PC-9 (cell line): ENCODE measurements around the gene ARL8B. TPM values are rescaled to one million over a fixed set of nuclear protein-coding genes. Genes with fewer than 3 reads are reported as not detected.
"Not testable (repeated sequence)": the region's sequence is repeated elsewhere in the genome, so short reads cannot be mapped to it uniquely, and the experiment has no call there.

Source experiments
- BruUV-seq: library from RNA; stranded (reverse); fragments of 400-500 nt; replicated peaks from 2 replicates; lab custom pipeline; 2021; lab: Mats Ljungman, UMichigan
- CTCF ChIA-PET: fragments of 300-600 bp; sonication (Branson Sonifier 250); formaldehyde crosslinking; loops from one replicate; lab custom pipeline; 2022; ENCODE audit warnings: antibody characterized with exemption; lab: Charles Lee
- POLR2A ChIA-PET: fragments of 300-600 bp; sonication (Branson Sonifier 250); formaldehyde crosslinking; loops from one replicate; lab custom pipeline; 2022; ENCODE audit warnings: antibody characterized with exemption; ENCODE audit not compliant: unreplicated experiment; lab: Charles Lee
- DNase-seq, 2 experiments: peaks; one replicate each; pipeline versions ENCODE4 v3.0.0 to v3.0.0-alpha.2; 2015 to 2022; ENCODE audit warnings: mixed read lengths in 1 of 2
- H2AFZ ChIP-seq: fragments of 200-600 bp; sonication (generic); 2 replicates; pipeline ENCODE4 v1.8.1; 2017; ENCODE audit warnings: antibody characterized with exemption
- H3F3A ChIP-seq: fragments of 200-600 bp; sonication (generic); 2 replicates; pipeline ENCODE4 v1.8.1; 2017; ENCODE audit warnings: antibody characterized with exemption, mild to moderate bottlenecking, low read depth; ENCODE audit not compliant: insufficient read depth
- H3K27ac ChIP-seq: fragments of 200-600 bp; sonication (generic); 2 replicates; pipeline ENCODE4 v1.6.1; 2016; ENCODE audit warnings: mixed run types
- H3K27me3 ChIP-seq: fragments of 200-600 bp; sonication (generic); 2 replicates; pipeline ENCODE4 v1.6.1; 2016; ENCODE audit warnings: low read depth, mixed run types; ENCODE audit not compliant: insufficient read depth
- H3K36me3 ChIP-seq: fragments of 200-600 bp; sonication (generic); 2 replicates; pipeline ENCODE4 v1.6.1; 2016; ENCODE audit warnings: low read depth, mixed run types
- H3K4me1 ChIP-seq: fragments of 200-600 bp; sonication (generic); replicated peaks from 2 replicates; pipeline ENCODE4 v1.6.1; 2016; ENCODE audit warnings: mixed run types; ENCODE audit not compliant: insufficient read depth
- H3K4me2 ChIP-seq: fragments of 200-600 bp; sonication (generic); 2 replicates; pipeline ENCODE4 v1.6.1; 2017; ENCODE audit warnings: mixed run types
- H3K4me3 ChIP-seq: fragments of 200-600 bp; sonication (generic); 2 replicates; pipeline ENCODE4 v1.6.1; 2016; ENCODE audit warnings: mixed run types
- H3K79me2 ChIP-seq: fragments of 200-600 bp; sonication (generic); 2 replicates; pipeline ENCODE4 v1.6.1; 2017; ENCODE audit warnings: low read depth, mixed run types
- H3K9me2 ChIP-seq: fragments of 200-600 bp; sonication (generic); 2 replicates; pipeline ENCODE4 v1.8.1; 2017; ENCODE audit warnings: mild to moderate bottlenecking; ENCODE audit not compliant: insufficient read depth
- H3K9me3 ChIP-seq: fragments of 200-600 bp; sonication (generic); 2 replicates; pipeline ENCODE4 v1.8.1; 2016; ENCODE audit warnings: low read depth; ENCODE audit not compliant: insufficient read depth
- H4K20me1 ChIP-seq: fragments of 200-600 bp; sonication (generic); 2 replicates; pipeline ENCODE4 v1.8.1; 2017; ENCODE audit not compliant: insufficient read depth
- EZH2 ChIP-seq: fragments of 200-600 bp; sonication (generic); IDR thresholded peaks from 2 replicates; pipeline ENCODE4 v1.8.0; 2017; ENCODE audit warnings: antibody characterized with exemption, low read depth
- intact Hi-C: fragments of 100-400 bp; cut with micrococcal nuclease; formaldehyde crosslinking; loops from one replicate; pipeline ENCODE4 v1.10.0; 2022; ENCODE audit not compliant: unreplicated experiment
- total RNA-seq: library from RNA; stranded (reverse); gene quantifications from 2 replicates; pipeline ENCODE4 v1.2.3, GENCODE V29; 2021
- TF ChIP-seq, protein P1 (sequence below): fragments of 200-600 bp; sonication (generic); conservative IDR thresholded peaks from 2 replicates; pipeline ENCODE4 v1.6.1; 2017; ENCODE audit warnings: mixed run types, antibody characterized with exemption, mild to moderate bottlenecking, moderate library complexity

Gene ARL8B
- total RNA-seq, 1 experiment from 2014 or later, result 45.4 TPM

DNA sequence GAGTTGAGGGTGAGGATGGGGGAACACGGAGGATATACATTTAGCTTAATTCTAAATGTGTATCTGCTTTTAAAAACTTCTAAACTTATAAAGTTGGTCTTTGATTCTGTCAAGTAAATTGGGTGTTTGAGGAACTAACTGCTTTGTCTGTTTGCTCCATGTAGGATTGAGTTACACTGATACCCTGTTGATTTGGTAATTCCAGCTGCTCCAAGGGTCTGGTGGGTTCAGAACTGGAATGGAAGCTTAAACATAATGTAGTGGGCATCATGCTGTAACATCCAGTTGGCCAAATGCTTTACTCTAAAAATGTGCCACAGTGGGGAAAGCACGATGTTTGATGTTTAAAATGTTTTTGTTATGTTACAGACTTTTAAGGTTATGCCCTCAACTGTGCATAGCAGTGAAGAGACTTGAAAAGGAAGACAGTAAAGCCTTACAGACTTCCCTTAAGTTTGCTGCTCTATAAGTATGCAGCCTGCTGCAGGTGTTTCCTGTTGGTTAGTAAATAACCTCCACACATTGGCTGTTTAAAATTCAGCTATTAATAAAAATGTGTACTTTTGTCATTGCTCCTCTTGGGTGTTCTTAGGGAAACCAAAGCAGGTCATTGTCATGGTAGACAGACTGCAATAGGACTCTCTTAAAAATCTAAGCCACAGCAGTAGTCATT, 59.5 kb downstream of the ARL8B start:
- no peak overlapping the region for H2AFZ ChIP-seq
- H3K36me3 ChIP-seq, result no peaks in the 10 kb centered on the region; the same call in 1 of the 2 replicates
- H3F3A ChIP-seq, result 0 out of 2 replicates have a peak, but pooled peaks cover 5% of the 10 kb centered on the region
- BruUV-seq, result no TSS peak
- no peaks in the 10 kb centered on the region for H3K9me2 ChIP-seq
- no peaks in the 10 kb centered on the region for H3K79me2 ChIP-seq
- H3K27ac ChIP-seq, result no peak overlapping the region
- ChIA-PET CTCF (no interaction called here), POLR2A (no interaction called here)
- H4K20me1 ChIP-seq, result no peaks in the 10 kb centered on the region
- no peak overlapping the region for H3K4me2 ChIP-seq
- H3K4me1 ChIP-seq, result no peaks in the 10 kb centered on the region
- intact Hi-C loops, result no loop called here
- no peak for TF ChIP-seq EZH2
- TF ChIP-seq, protein P1, sequence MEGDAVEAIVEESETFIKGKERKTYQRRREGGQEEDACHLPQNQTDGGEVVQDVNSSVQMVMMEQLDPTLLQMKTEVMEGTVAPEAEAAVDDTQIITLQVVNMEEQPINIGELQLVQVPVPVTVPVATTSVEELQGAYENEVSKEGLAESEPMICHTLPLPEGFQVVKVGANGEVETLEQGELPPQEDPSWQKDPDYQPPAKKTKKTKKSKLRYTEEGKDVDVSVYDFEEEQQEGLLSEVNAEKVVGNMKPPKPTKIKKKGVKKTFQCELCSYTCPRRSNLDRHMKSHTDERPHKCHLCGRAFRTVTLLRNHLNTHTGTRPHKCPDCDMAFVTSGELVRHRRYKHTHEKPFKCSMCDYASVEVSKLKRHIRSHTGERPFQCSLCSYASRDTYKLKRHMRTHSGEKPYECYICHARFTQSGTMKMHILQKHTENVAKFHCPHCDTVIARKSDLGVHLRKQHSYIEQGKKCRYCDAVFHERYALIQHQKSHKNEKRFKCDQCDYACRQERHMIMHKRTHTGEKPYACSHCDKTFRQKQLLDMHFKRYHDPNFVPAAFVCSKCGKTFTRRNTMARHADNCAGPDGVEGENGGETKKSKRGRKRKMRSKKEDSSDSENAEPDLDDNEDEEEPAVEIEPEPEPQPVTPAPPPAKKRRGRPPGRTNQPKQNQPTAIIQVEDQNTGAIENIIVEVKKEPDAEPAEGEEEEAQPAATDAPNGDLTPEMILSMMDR, result no peak
- H3K27me3 ChIP-seq, result no peaks in the 10 kb centered on the region
- H3K9me3 ChIP-seq, result no peaks in the 10 kb centered on the region
- DNase-seq, result no peak
- no peak overlapping the region for H3K4me3 ChIP-seq

DNA sequence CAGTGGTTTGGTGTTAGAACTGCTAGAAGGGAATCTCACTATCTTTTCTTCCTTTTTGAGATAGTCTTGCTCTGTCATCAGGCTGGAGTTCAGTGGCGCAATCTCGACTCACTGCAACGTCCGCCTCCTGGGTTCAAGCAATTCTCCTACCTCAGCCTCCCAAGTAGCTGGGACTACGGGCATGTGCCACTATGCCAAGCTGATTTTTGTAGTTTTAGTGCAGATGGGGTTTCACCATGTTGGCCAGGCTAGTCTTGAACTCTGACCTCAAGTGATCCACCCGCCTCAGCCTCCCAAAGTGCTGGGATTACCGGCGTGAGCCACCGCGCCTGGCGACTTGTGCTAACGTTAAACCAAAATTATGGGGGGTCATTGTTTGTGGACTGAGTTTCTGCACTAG, 61.6 kb downstream of the ARL8B start:
- not testable (repeated sequence) for BruUV-seq

DNA sequence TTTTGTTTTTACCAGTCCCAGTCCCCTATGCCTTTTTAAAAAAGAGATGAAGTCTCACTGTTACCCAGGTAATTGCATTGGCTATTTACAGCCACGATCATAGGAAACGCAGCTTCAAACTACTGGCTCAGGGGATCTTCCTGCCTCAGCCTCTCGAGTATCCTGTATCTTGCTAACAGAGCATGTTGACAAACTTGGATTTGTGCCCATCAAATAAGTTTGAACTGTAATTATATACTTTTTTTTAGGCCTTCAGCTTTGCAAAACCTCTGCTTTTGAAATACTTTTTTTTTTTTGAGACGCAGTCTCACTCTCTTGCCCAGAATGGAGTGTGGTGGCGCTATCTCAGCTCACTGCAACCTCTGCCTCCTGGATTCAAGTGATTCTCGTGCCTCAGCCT, 62.4 kb downstream of the ARL8B start:
- H3K4me1 ChIP-seq, result no peaks in the 10 kb centered on the region
- H3K27ac ChIP-seq, result no peak overlapping the region
- intact Hi-C loops, result no loop called here
- DNase-seq, result no peak
- H3K4me2 ChIP-seq, result no peak overlapping the region
- no peak for TF ChIP-seq EZH2
- TF ChIP-seq, protein P1, result no peak
- no peaks in the 10 kb centered on the region for H4K20me1 ChIP-seq
- H3K9me2 ChIP-seq, result no peaks in the 10 kb centered on the region
- H3K36me3 ChIP-seq, result no peaks in the 10 kb centered on the region
- H3K27me3 ChIP-seq, result no peaks in the 10 kb centered on the region
- no peaks in the 10 kb centered on the region for H3K9me3 ChIP-seq
- H2AFZ ChIP-seq, result no peak overlapping the region
- ChIA-PET POLR2A (interaction anchor here (0.7 kb wide), 1 partner anchor 51 kb away, joined by 11 read pairs; no protein-coding TSS in a partner anchor), CTCF (no interaction called here)
- BruUV-seq, result no TSS peak
- peaks cover 17% of the 10 kb centered on the region for H3K79me2 ChIP-seq
- H3F3A ChIP-seq, result 0 out of 2 replicates have a peak, but pooled peaks cover 5% of the 10 kb centered on the region
- H3K4me3 ChIP-seq, result no peak overlapping the region

More for the DNA sequence above, 61.6 kb downstream of the ARL8B start:
- intact Hi-C loops, H4K20me1 ChIP-seq, H3K4me3 ChIP-seq, H3K27me3 ChIP-seq, POLR2A ChIA-PET, H3K9me2 ChIP-seq, H3K9me3 ChIP-seq, H3K79me2 ChIP-seq, H3K4me2 ChIP-seq, H3F3A ChIP-seq, H2AFZ ChIP-seq, H3K36me3 ChIP-seq, CTCF ChIA-PET, H3K27ac ChIP-seq, DNase-seq, H3K4me1 ChIP-seq: not testable (repeated sequence)
